HEK293T (cell line): ENCODE data around the gene VILL.

Experiments
- ELF4 ChIP-seq: fragments of 450-650 bp; IDR thresholded peaks from 2 replicates; pipeline ENCODE4 v1.6.1; 2017; ENCODE audit warnings: antibody characterized with exemption
- SP1 ChIP-seq: fragments of 450-650 bp; IDR thresholded peaks from 2 replicates; pipeline ENCODE4 v1.6.1; 2017

- TF ChIP-seq ELF4 (no peak), SP1 (no peak)
Measured at GRCh38 chr3:37967260-37967881, 23.2 kb upstream of the VILL start.
